HG03378 (cell line): ENCODE results near the gene TANC1.

ENCODE experiments used
- ATAC-seq: cut with Tn5 transposase; IDR thresholded peaks from one replicate; pipeline ENCODE4 v1.9.1; 2021; ENCODE audit warnings: mild to moderate bottlenecking, moderate library complexity; ENCODE audit not compliant: unreplicated experiment

The TANC1 gene

DNA sequence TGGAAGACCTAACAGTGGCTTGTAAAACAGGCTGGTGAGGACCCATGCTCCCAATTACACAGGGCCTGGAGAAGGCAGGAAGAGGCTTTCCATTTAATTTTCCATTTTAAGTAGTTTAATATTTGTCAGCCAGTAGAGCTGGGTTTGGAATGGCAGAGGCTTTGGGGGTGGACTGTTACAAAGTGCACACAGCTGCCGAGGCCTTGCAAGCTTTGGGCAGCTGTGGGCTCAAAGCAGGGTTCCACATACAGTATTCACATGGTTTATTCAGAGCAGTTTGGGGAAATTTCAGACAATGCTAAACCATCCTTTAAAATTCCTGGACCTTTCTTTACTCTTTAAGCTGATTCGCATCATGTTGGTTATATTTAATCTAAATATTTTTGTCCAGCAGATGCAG, 185.5 kb downstream of the TANC1 start:
- ATAC-seq: no peak

DNA sequence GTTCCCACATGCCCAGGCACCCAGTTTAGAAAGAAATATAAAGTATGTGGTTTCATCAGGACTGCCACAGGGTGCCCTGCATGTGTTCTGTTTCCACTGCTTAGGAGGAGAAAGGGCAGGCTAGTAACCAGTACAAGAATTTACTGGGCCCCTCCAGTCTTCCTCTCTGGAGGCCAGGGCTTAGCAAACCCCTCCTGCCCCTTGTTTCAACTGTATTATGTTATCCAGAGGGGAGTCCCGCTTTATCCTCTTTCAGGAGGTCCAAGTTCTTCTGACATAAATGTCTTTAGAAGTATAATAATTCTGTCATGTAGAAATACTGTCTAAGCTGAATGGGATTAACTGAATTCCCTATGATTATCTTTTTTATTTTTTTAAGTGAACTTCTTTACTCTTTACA, 185.9 kb downstream of the TANC1 start:
- ATAC-seq: no peak

DNA sequence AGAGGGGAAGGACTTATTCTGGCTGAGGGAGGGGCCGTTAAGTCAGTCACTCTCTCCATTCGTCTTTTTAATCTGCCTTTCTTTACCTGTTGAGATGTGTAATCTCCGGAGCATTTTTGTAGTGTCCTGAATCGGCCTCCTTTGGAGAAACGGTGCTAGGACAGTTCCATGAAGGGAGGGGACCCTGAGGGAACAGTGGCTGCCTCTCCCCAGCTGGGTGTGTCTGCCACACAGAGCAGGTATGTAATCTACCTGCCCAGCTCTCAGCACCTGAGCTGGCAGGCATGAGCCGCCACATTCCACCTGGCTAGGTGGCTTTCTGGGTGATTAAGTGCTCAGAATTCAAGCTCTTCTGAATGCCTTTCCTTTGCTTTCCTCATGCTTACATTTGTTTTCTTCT, 186.9 kb downstream of the TANC1 start:
- ATAC-seq: no peak

DNA sequence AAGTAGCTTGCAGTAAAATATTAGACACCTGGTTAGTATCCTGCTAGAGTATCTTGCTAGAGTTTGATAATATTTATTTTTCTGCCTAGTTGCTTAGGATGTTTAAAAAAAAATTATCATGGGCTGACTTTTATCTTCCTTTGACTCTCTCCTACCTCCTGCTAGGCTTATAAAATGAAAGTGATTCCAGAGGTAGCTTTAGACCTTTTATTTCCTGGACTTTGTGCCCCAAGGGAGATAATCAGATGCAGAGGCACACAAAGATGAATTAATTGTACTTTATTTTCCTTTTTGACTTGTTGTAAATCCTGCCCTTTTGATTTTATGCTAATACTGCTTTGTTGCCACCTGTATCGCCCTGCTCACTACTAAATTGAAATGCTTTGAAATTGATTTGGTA, 187.4 kb downstream of the TANC1 start:
- no peak for ATAC-seq

DNA sequence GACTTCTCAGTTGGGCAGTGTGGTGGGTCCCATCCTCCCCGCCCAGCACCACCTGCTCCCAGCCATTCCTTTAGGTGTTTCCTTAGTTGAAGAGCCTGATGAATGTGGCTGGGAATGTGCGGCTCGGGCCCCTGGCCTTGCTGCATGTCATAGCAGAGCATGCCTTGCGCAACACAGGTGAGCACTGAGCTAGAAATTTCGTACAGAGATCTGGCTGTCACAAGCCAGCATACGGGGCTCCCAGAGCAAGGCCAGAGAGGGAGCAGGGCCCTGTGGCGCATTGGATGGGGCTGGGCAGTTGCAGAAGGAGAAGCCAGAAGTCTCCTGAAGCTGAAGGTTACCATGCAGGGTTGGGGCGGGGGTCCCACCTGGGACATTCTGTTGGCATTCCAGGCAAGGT, 188.4 kb downstream of the TANC1 start:
- no peak for ATAC-seq

DNA sequence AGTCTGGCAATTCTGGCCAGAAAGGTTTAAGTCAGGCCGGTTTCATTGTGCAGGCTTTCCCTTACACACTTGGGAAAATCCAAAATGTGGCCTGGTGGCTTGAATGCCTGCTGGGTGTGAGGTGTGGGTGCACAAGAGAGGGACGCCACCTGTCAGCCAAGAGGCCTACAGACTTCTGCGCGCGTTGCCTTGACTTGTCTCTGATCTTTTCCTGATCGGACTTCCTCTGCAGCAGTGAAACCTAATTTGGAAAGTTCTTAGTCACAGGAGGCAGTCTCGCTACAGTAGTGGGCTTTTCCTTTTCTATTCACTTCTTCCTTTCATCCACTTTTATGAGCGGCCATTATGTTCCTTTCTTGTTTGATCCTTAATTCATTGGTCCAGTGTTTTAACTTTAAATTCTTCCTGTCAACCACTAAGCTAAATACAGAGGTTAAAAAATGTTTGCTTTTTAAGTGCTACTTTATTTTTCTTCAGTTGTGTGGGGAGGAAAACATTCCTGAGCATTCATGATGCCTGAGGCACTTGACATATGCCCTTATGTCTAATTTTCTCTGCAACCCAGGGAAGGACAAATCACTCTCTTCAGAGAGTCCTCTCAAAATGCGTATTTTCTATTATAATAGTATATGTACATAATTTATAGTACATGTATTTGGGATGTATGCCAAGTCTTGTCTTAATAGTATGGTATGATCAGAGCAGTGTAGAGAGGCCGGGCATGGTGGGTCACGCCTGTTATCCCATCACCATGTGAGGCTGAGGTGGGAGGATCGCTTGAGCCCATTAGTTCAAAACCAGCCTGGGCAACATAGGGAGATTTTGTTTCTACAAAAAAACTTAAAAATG, 189.1 kb downstream of the TANC1 start:
- ATAC-seq: no peak

DNA sequence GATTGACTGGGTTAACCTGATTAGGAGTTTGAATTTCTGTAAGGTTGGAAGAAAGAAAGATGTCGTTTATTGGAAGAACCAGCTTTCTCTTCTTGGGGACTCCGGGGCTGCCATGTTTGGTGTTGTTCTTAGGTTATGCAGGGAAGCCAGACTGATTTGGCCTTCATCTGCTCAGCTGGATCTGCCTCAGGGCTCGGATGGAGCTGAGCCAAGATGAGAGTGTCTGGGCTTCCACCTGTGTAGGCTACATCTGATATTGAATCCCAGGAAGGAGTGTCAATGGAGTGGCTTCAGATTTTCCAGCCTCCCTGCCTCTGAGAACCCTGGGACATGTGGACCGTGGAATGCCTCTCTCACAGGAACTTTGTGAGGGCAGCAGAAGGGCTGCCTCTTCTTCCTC, 192.0 kb downstream of the TANC1 start:
- no peak for ATAC-seq

- ATAC-seq: no peak
Observed at GRCh38 chr2:159160954-159161353, 192.5 kb downstream of the TANC1 start.

GRCh38 chr2:159163930-159164329, 195.5 kb downstream of the TANC1 start:
- no peak for ATAC-seq

DNA sequence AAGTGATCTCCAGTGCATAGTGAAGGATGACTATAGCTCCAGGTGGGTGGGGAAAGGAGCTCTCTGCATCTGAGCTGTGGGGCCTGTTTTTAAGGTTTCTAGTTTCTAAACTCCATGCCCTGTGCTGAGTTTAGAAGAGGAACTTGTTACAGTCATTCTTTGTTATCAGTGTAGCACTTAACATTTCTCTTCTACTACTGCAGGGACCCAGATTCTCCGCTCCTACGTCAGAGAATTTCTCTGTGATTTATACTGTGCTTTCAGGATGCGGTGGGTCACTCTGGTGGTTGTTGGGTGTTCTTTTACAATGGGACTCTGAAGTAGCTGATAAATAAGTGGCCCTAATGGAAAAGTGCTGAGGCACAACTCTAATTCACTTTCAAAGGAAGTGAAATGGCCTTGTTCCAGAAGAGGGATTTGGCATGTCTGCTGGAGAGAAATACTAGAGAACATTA, 196.0 kb downstream of the TANC1 start:
- ATAC-seq: no peak

DNA sequence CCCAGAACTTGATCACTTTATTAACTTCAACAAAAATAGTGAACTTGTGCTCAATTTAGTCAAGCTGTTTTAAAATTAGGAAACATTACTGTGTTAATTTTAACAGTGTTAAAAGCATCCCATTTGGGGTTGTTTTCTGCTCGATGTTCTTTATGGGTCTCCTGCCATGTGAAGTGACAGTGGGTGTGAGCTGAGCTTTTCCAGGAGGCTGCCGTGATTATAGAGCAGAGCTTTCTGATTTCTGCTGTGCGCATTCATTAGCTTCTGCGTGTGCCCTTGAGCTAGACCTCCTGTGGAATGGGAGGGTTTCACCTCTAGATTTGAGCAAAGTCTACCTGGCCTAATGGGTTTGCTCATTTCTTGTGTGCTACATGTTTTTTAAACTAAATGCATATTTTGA, 196.6 kb downstream of the TANC1 start:
- ATAC-seq: no peak

GRCh38 chr2:159168707-159169106, 200.3 kb downstream of the TANC1 start:
- no peak for ATAC-seq

DNA sequence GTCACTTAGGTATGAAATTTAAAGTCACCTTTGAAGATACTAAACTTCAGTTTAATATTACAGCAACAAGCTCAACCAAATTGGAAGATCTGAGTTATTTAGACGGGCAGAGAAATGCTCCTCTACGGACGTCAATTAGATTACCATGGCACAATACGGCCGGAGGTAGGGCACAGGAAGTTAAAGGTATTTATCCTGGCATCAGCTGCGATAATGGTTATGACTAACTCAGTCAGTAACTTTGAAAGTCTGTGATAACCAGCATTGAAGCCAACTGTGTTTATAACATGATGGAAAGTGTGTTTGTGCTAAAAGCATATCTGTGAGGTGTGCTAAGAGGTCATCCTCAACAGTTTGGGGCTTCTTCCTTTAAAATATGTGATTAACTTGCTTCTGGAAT, 200.7 kb downstream of the TANC1 start:
- no peak for ATAC-seq

DNA sequence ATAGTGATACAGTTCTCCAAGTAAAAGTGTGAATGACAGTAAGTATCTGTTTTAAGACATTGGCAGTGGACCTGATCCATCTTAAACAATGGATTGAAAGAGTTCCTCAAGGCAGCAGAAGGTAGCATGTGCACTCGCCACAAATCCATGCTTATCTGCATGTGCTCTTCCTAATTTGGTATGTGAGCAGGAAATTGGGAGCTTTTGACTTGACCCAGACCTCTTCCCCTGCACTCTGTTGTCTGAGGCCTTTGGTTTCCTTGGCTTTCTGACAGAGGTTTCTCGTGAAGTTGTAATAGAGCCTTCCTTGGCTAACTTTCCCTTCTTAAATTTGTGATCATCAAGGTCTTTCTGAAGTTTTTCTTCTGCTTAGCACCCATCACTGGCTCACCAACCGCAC, 204.0 kb downstream of the TANC1 start:
- ATAC-seq: no peak

DNA sequence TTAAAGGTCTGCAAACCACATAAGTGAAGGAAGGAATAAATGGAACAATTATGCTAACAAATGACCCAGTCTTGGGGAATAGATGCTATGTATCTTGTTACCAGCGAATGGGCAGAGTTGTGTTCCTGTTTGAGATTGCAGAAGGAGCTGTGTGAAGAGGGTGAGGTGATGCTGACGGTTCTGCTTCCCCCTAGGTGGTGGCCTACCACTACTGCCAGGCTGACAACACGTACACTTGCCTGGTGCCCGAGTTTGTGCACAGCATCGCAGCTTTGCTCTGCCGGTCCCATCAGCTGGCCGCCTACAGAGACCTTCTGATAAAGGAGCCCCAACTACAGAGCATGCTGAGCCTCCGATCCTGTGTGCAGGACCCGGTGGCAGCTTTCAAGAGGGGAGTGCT, 206.3 kb downstream of the TANC1 start:
- no peak for ATAC-seq

- ATAC-seq: no peak
Observed at GRCh38 chr2:159175182-159175581, 206.7 kb downstream of the TANC1 start.

GRCh38 chr2:159175927-159176326, 207.5 kb downstream of the TANC1 start:
- ATAC-seq: no peak

GRCh38 chr2:159176555-159176954, 208.1 kb downstream of the TANC1 start:
- ATAC-seq: no peak

- ATAC-seq: no peak
Observed at GRCh38 chr2:159177357-159177756, 208.9 kb downstream of the TANC1 start.

DNA sequence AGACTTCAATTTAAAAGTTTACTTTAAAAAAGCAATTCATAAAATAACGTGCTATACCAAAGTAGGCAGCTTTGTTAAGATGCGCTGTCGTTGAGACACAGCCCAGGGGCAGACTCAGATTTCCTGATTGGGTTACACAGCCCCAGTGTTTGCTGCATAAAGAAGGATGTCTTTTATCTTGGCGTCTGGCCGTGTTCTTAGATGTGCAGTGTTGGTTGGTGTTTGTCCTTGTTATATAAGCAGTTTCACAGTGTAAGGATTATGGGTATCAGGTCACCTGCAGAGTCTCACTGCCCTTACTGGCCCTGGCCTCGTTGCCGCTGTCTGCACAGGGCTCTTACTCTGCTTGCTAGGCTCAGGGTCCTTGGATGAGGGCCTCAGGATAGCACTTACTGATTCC, 209.5 kb downstream of the TANC1 start:
- no peak for ATAC-seq

GRCh38 chr2:159179096-159179495, 210.7 kb downstream of the TANC1 start:
- ATAC-seq: no peak

GRCh38 chr2:159179696-159180095, 211.3 kb downstream of the TANC1 start:
- ATAC-seq: no peak

DNA sequence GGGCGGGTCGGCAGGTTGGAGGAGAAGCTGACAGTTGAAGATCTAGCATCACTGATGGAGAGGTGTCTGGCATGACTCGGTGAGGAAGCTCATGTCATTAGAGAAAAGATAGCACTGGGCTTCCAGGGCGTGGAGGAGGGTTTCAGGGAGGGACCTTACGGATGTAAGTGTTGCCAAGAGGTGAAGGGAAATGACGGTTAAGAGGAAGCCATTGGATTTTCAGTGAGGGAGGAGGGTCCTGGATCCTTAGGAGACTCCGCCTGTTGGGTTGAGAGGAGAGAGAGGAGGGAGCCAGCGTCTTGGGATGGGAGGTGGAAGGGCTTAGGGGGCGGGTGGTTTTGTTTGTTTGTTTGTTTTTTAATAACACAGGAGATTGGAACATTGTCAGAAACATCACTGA, 214.9 kb downstream of the TANC1 start:
- no peak for ATAC-seq
